ENCODE results near the gene SGCD.

Gene SGCD

GRCh38 chr5:156526081-156526925 is 199.3 kb downstream of the SGCD start:
- H4K20me1 ChIP-seq, result no peaks in the 10 kb centered on the region

GRCh38 chr5:156527611-156528010 is 200.6 kb downstream of the SGCD start:
- no peak overlapping the region for H3K4me2 ChIP-seq
- H3K4me3 ChIP-seq, result no peak overlapping the region
- no peaks in the 10 kb centered on the region for H3K36me3 ChIP-seq
- no peak for TF ChIP-seq Cebpa-rat (IDR thresholded peaks at IDR 0.05)
- no peak overlapping the region for H3K27ac ChIP-seq
- H4K20me1 ChIP-seq, result no peaks in the 10 kb centered on the region
- no peak overlapping the region for H3K9ac ChIP-seq
- no peaks in the 10 kb centered on the region for H3K27me3 ChIP-seq
- H3K9me3 ChIP-seq (replicated peaks in 1 of 11), result no peaks in the 10 kb centered on the region
- H3K4me1 ChIP-seq, result no peaks in the 10 kb centered on the region

More at GRCh38 chr5:156526081-156526925, 199.3 kb downstream of the SGCD start:
- no peaks in the 10 kb centered on the region for H3K27me3 ChIP-seq
- no peaks in the 10 kb centered on the region for H3K36me3 ChIP-seq
- H3K9ac ChIP-seq, result no peak overlapping the region
- no peaks in the 10 kb centered on the region for H3K9me3 ChIP-seq (replicated peaks in 1 of 11)
- H3K4me3 ChIP-seq, result no peak overlapping the region
- H3K27ac ChIP-seq, result no peak overlapping the region
- no peaks in the 10 kb centered on the region for H3K4me1 ChIP-seq
- no peak for TF ChIP-seq Cebpa-rat (IDR thresholded peaks at IDR 0.05)
- no peak overlapping the region for H3K4me2 ChIP-seq

- no peak overlapping the region for H3K27ac ChIP-seq
- no peak for TF ChIP-seq Cebpa-rat (IDR thresholded peaks at IDR 0.05)
- H3K9ac ChIP-seq, result no peak overlapping the region
- no peaks in the 10 kb centered on the region for H4K20me1 ChIP-seq
- no peaks in the 10 kb centered on the region for H3K27me3 ChIP-seq
- H3K4me3 ChIP-seq, result no peak overlapping the region
- no peaks in the 10 kb centered on the region for H3K9me3 ChIP-seq (replicated peaks in 1 of 11)
- no peaks in the 10 kb centered on the region for H3K36me3 ChIP-seq
- H3K4me1 ChIP-seq, result no peaks in the 10 kb centered on the region
- H3K4me2 ChIP-seq, result no peak overlapping the region
Observed at GRCh38 chr5:156528673-156529072, 201.7 kb downstream of the SGCD start.

- Histone ChIP-seq H4K20me1 (no peaks in the 10 kb centered on the region), H3K27me3 (no peaks in the 10 kb centered on the region), H3K4me2 (no peak overlapping the region), H3K4me1 (no peaks in the 10 kb centered on the region), H3K4me3 (no peak overlapping the region), H3K9ac (no peak overlapping the region), H3K36me3 (no peaks in the 10 kb centered on the region), H3K9me3 (replicated peaks in 1 of 11) (no peaks in the 10 kb centered on the region), H3K27ac (no peak overlapping the region)
- no peak for TF ChIP-seq Cebpa-rat (IDR thresholded peaks at IDR 0.05)
Observed at GRCh38 chr5:156529892-156530291, 202.9 kb downstream of the SGCD start.

GRCh38 chr5:156531199-156531598 is 204.2 kb downstream of the SGCD start:
- Histone ChIP-seq H3K4me2 (no peak overlapping the region), H3K27ac (no peak overlapping the region), H3K36me3 (no peaks in the 10 kb centered on the region), H3K4me1 (no peaks in the 10 kb centered on the region), H4K20me1 (no peaks in the 10 kb centered on the region), H3K27me3 (no peaks in the 10 kb centered on the region), H3K4me3 (no peak overlapping the region), H3K9ac (no peak overlapping the region), H3K9me3 (replicated peaks in 1 of 11) (no peaks in the 10 kb centered on the region)
- TF ChIP-seq Cebpa-rat (IDR thresholded peaks at IDR 0.05), result no peak

GRCh38 chr5:156532921-156533320 is 206.0 kb downstream of the SGCD start:
- H3K4me3 ChIP-seq, result no peak overlapping the region
- no peak overlapping the region for H3K9ac ChIP-seq
- no peaks in the 10 kb centered on the region for H3K4me1 ChIP-seq
- no peaks in the 10 kb centered on the region for H3K36me3 ChIP-seq
- no peaks in the 10 kb centered on the region for H3K9me3 ChIP-seq (replicated peaks in 1 of 11)
- H3K27me3 ChIP-seq, result no peaks in the 10 kb centered on the region
- no peak overlapping the region for H3K27ac ChIP-seq
- TF ChIP-seq Cebpa-rat (IDR thresholded peaks at IDR 0.05), result no peak
- no peak overlapping the region for H3K4me2 ChIP-seq
- no peaks in the 10 kb centered on the region for H4K20me1 ChIP-seq

- Histone ChIP-seq H3K36me3 (no peaks in the 10 kb centered on the region), H3K27ac (no peak overlapping the region), H3K9ac (no peak overlapping the region), H3K27me3 (no peaks in the 10 kb centered on the region), H3K4me3 (no peak overlapping the region), H3K9me3 (replicated peaks in 1 of 11) (no peaks in the 10 kb centered on the region), H4K20me1 (no peaks in the 10 kb centered on the region), H3K4me1 (no peaks in the 10 kb centered on the region), H3K4me2 (no peak overlapping the region)
- no peak for TF ChIP-seq Cebpa-rat (IDR thresholded peaks at IDR 0.05)
Observed at GRCh38 chr5:156534085-156534484, 207.1 kb downstream of the SGCD start.

GRCh38 chr5:156534906-156535485 is 208.0 kb downstream of the SGCD start:
- TF ChIP-seq Cebpa-rat (IDR thresholded peaks at IDR 0.05), result no peak
- no peaks in the 10 kb centered on the region for H4K20me1 ChIP-seq
- H3K36me3 ChIP-seq, result no peaks in the 10 kb centered on the region
- H3K4me1 ChIP-seq, result no peaks in the 10 kb centered on the region
- H3K27ac ChIP-seq, result no peak overlapping the region
- H3K9me3 ChIP-seq (replicated peaks in 1 of 11), result no peaks in the 10 kb centered on the region
- H3K9ac ChIP-seq, result no peak overlapping the region
- no peaks in the 10 kb centered on the region for H3K27me3 ChIP-seq
- H3K4me3 ChIP-seq, result no peak overlapping the region
- no peak overlapping the region for H3K4me2 ChIP-seq

GRCh38 chr5:156540491-156540890 is 213.5 kb downstream of the SGCD start:
- no peak overlapping the region for H3K9ac ChIP-seq
- no peak overlapping the region for H3K4me2 ChIP-seq
- no peaks in the 10 kb centered on the region for H3K36me3 ChIP-seq

GRCh38 chr5:156541582-156541981 is 214.6 kb downstream of the SGCD start:
- Histone ChIP-seq H3K9me3 (replicated peaks in 1 of 11) (no peaks in the 10 kb centered on the region), H4K20me1 (no peaks in the 10 kb centered on the region), H3K36me3 (no peaks in the 10 kb centered on the region), H3K9ac (no peak overlapping the region), H3K27ac (no peak overlapping the region), H3K4me1 (no peaks in the 10 kb centered on the region), H3K27me3 (no peaks in the 10 kb centered on the region), H3K4me2 (no peak overlapping the region), H3K4me3 (no peak overlapping the region)
- TF ChIP-seq Cebpa-rat (IDR thresholded peaks at IDR 0.05), result no peak

More at GRCh38 chr5:156540491-156540890, 213.5 kb downstream of the SGCD start:
- no peak overlapping the region for H3K4me3 ChIP-seq
- no peak for TF ChIP-seq Cebpa-rat (IDR thresholded peaks at IDR 0.05)
- no peaks in the 10 kb centered on the region for H3K9me3 ChIP-seq (replicated peaks in 1 of 11)
- no peaks in the 10 kb centered on the region for H4K20me1 ChIP-seq
- no peak overlapping the region for H3K27ac ChIP-seq
- no peaks in the 10 kb centered on the region for H3K27me3 ChIP-seq
- no peaks in the 10 kb centered on the region for H3K4me1 ChIP-seq
